ENCODE measurements around the gene CGB7.

GRCh38 chr19:49070416-49070815 lies 12.9 kb upstream of the CGB7 start:
- no peak for TF ChIP-seq CTCF (conservative IDR thresholded peaks at IDR 0.05; ENCODE audit: low read depth in 2 of 2)
- TF ChIP-seq REST (IDR thresholded peaks at IDR 0.05; ENCODE audit: unreplicated experiment) = no peak
- no peak for TF ChIP-seq EZH2phosphoT487 (IDR thresholded peaks at IDR 0.05; ENCODE audit: unreplicated experiment)
- TF ChIP-seq POLR2AphosphoS5 (IDR thresholded peaks at IDR 0.05; ENCODE audit: low read depth) = no peak
- TF ChIP-seq EZH2 (IDR thresholded peaks at IDR 0.05; ENCODE audit: low read depth, unreplicated experiment) = no peak
- no peak for TF ChIP-seq JUNB (IDR thresholded peaks at IDR 0.05; ENCODE audit: unreplicated experiment)
- TF ChIP-seq CREB1 (CRISPR knock-in tag; IDR thresholded peaks at IDR 0.05; ENCODE audit: low read depth) = no peak
- no peak for TF ChIP-seq ZNF331 (CRISPR knock-in tag; IDR thresholded peaks at IDR 0.05; ENCODE audit: low read depth)
- TF ChIP-seq ZNF462 (CRISPR knock-in tag; IDR thresholded peaks at IDR 0.05) = no peak
- no peak for TF ChIP-seq ETS1 (IDR thresholded peaks at IDR 0.05)
- no peak for TF ChIP-seq ZNF114 (CRISPR knock-in tag; IDR thresholded peaks at IDR 0.05)
- no peak for TF ChIP-seq STAT1 (IDR thresholded peaks at IDR 0.05; ENCODE audit: unreplicated experiment)

All from GM23338 (cell line).